ENCODE results near the gene C3orf20.

DNA sequence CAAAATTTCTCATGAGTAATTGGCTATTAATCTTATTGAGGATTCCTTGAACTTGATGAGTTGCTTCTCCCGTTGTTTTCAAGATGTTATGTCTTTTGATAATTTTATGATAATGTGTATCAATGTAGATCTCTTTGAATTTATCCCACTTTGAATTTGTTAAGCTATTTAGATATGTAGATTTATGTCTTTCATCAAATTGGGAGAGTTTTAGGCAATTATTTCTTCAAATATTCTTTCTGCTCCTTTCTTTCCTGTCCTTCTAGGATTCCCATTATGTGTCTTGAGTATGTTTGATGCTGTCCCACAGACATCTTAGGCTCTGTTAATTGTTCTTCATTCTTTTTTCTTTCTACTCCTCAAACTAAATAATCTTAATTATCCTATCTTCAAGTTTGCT is 75.7 kb downstream of the C3orf20 start:
- no peak for TF ChIP-seq EZH2 (IDR thresholded peaks at IDR 0.05; ENCODE audit: insufficient read depth, poor library complexity, severe bottlenecking)
- no peak for TF ChIP-seq EZH2phosphoT487 (IDR thresholded peaks at IDR 0.05; ENCODE audit: insufficient read depth, low read depth)

All from GM23248 (cell line).